IMR-90 (cell line): ENCODE measurements around the gene NFATC1. TPM values are rescaled to one million over a fixed set of nuclear protein-coding genes. Genes with fewer than 3 reads are reported as not detected.

ENCODE experiments used
- ATAC-seq: fragments of 200-7000 bp; cut with Tn5 transposase; 2 replicates; pipeline ENCODE4 v1.9.1; 2020; ENCODE audit warnings: low read depth, mild to moderate bottlenecking, moderate library complexity
- BruUV-seq: library from RNA; stranded (reverse); fragments of 400-500 nt; replicated peaks from 2 replicates; lab custom pipeline; 2021; lab: Mats Ljungman, UMichigan
- CTCF ChIA-PET: fragments of 300-600 bp; formaldehyde crosslinking; extraction: SDS; loops from one replicate; lab custom pipeline; 2021; ENCODE audit warnings: antibody characterized with exemption; lab: Yijun Ruan, JAX
- POLR2A ChIA-PET: fragments of 300-600 bp; sonication (Branson Sonifier 250); formaldehyde crosslinking; loops from one replicate; lab custom pipeline; 2022; ENCODE audit warnings: antibody characterized with exemption; ENCODE audit not compliant: unreplicated experiment; lab: Charles Lee
- DNase-seq: peaks from one replicate; pipeline ENCODE4 v3.0.0; 2013
- H2AFZ ChIP-seq: replicated peaks from 2 replicates; pipeline ENCODE3; 2013; ENCODE audit warnings: low read length, mild to moderate bottlenecking; ENCODE audit not compliant: poor library complexity
- H2AK5ac ChIP-seq: 2 replicates; pipeline ENCODE4 v1.6.1; 2013; ENCODE audit warnings: low read depth, low read length, inconsistent platforms
- H2AK9ac ChIP-seq: replicated peaks from 2 replicates; pipeline ENCODE3; 2013; ENCODE audit warnings: mild to moderate bottlenecking, low read depth, low read length, moderate library complexity; ENCODE audit not compliant: poor library complexity
- H2BK120ac ChIP-seq: 2 replicates; pipeline ENCODE4 v1.6.1; 2013; ENCODE audit warnings: low read depth, low read length, inconsistent platforms
- H2BK15ac ChIP-seq: 3 replicates; pipeline ENCODE4 v1.6.1; 2013; ENCODE audit warnings: low read depth, low read length, inconsistent platforms
- H2BK20ac ChIP-seq: 2 replicates; pipeline ENCODE4 v1.6.1; 2013; ENCODE audit warnings: low read depth, mild to moderate bottlenecking, inconsistent platforms, low read length, moderate library complexity
- H2BK5ac ChIP-seq: 2 replicates; pipeline ENCODE4 v1.6.1; 2013; ENCODE audit warnings: mild to moderate bottlenecking, low read depth, low read length, inconsistent platforms; ENCODE audit not compliant: poor library complexity, severe bottlenecking
- H3K14ac ChIP-seq: replicated peaks from 2 replicates; pipeline ENCODE4 v1.6.1; 2013; ENCODE audit warnings: low read depth, low read length, inconsistent platforms
- H3K18ac ChIP-seq: 2 replicates; pipeline ENCODE4 v1.6.1; 2013; ENCODE audit warnings: low read depth, low read length, control low read depth
- H3K23ac ChIP-seq: 2 replicates; pipeline ENCODE4 v1.6.1; 2013; ENCODE audit warnings: low read depth, low read length, inconsistent platforms
- H3K27ac ChIP-seq: 2 replicates; pipeline ENCODE4 v1.5.1; 2013; ENCODE audit warnings: mild to moderate bottlenecking, control low read depth, low read length; ENCODE audit not compliant: insufficient read depth
- H3K27me3 ChIP-seq: 2 replicates; pipeline ENCODE4 v1.6.1; 2013; ENCODE audit warnings: low read length; ENCODE audit not compliant: control insufficient read depth, insufficient read depth
- H3K36me3 ChIP-seq: 2 replicates; pipeline ENCODE4 v1.6.1; 2013; ENCODE audit warnings: low read length, mixed read lengths; ENCODE audit not compliant: control insufficient read depth, insufficient read depth
- H3K4ac ChIP-seq: 2 replicates; pipeline ENCODE4 v1.6.1; 2013; ENCODE audit warnings: low read depth, low read length, inconsistent platforms
- H3K4me1 ChIP-seq: 2 replicates; pipeline ENCODE4 v1.6.1; 2013; ENCODE audit warnings: low read length, mixed read lengths; ENCODE audit not compliant: control insufficient read depth, insufficient read depth
- H3K4me2 ChIP-seq: 2 replicates; pipeline ENCODE4 v1.6.1; 2013; ENCODE audit warnings: low read depth, mild to moderate bottlenecking, control low read depth, low read length, moderate library complexity
- H3K4me3 ChIP-seq: 2 replicates; pipeline ENCODE4 v1.5.1; 2013; ENCODE audit warnings: low read depth, mild to moderate bottlenecking, control low read depth, low read length, moderate library complexity; ENCODE audit not compliant: insufficient read depth
- H3K56ac ChIP-seq: 2 replicates; pipeline ENCODE4 v1.6.1; 2013; ENCODE audit warnings: low read length, inconsistent platforms; ENCODE audit not compliant: insufficient read depth; ENCODE audit errors: extremely low read depth
- H3K79me1 ChIP-seq, 2 experiments: 2 replicates each; pipeline ENCODE4 v1.6.1; 2013; ENCODE audit warnings: low read length in 2 of 2, inconsistent platforms in 1 of 2, low read depth in 1 of 2
- H3K9ac ChIP-seq: 2 replicates; pipeline ENCODE4 v1.6.1; 2013; ENCODE audit warnings: low read depth, low read length, control low read depth
- H3K9me1 ChIP-seq: 2 replicates; pipeline ENCODE4 v1.6.1; 2013; ENCODE audit warnings: low read length, inconsistent platforms; ENCODE audit not compliant: insufficient read depth
- H3K9me3 ChIP-seq: 2 replicates; pipeline ENCODE4 v1.6.1; 2013; ENCODE audit warnings: low read length; ENCODE audit not compliant: control insufficient read depth, insufficient read depth
- H4K20me1 ChIP-seq: 2 replicates; pipeline ENCODE4 v1.6.1; 2013; ENCODE audit warnings: low read length, inconsistent platforms; ENCODE audit not compliant: insufficient read depth
- H4K5ac ChIP-seq: 2 replicates; pipeline ENCODE4 v1.6.1; 2013; ENCODE audit warnings: mild to moderate bottlenecking, low read depth, low read length, control low read depth
- H4K8ac ChIP-seq, 2 experiments: 2 replicates each; pipeline ENCODE4 v1.6.1; 2013; ENCODE audit warnings: low read depth in 2 of 2, low read length in 2 of 2, control low read depth in 1 of 2, inconsistent platforms in 1 of 2
- H4K91ac ChIP-seq: 2 replicates; pipeline ENCODE4 v1.6.1; 2013; ENCODE audit warnings: low read depth, low read length, inconsistent platforms; ENCODE audit not compliant: insufficient read depth
- BHLHE40 ChIP-seq: fragments of 150-350 bp; IDR thresholded peaks from 2 replicates; pipeline ENCODE4 v1.6.1; 2016; ENCODE audit warnings: mild to moderate bottlenecking, low read depth, low read length
- CEBPB ChIP-seq: IDR thresholded peaks from 2 replicates; pipeline ENCODE4 v1.6.1; 2012; ENCODE audit warnings: low read depth, low read length, improper control_type of control experiment
- CHD1 ChIP-seq: IDR thresholded peaks from 2 replicates; pipeline ENCODE4 v1.6.1; 2012; ENCODE audit warnings: low read depth, low read length, improper control_type of control experiment
- FOS ChIP-seq: fragments of 150-350 bp; IDR thresholded peaks from 2 replicates; pipeline ENCODE4 v1.6.1; 2016; ENCODE audit warnings: low read depth, low read length
- MAFK ChIP-seq: IDR thresholded peaks from 2 replicates; pipeline ENCODE4 v1.6.1; 2012; ENCODE audit warnings: low read depth, low read length, improper control_type of control experiment
- MAZ ChIP-seq: IDR thresholded peaks from 2 replicates; pipeline ENCODE4 v1.6.1; 2012; ENCODE audit warnings: low read depth, mild to moderate bottlenecking, low read length, improper control_type of control experiment, moderate library complexity, borderline replicate concordance
- MXI1 ChIP-seq: IDR thresholded peaks from 2 replicates; pipeline ENCODE4 v1.6.1; 2012; ENCODE audit warnings: low read depth, mild to moderate bottlenecking, low read length, moderate library complexity, borderline replicate concordance
- NFE2L2 ChIP-seq: fragments of 150-350 bp; IDR thresholded peaks from 2 replicates; pipeline ENCODE4 v1.6.1; 2016; ENCODE audit warnings: low read depth, mild to moderate bottlenecking, low read length
- POLR2A ChIP-seq: IDR thresholded peaks from 2 replicates; pipeline ENCODE4 v1.6.1; 2012; ENCODE audit warnings: mild to moderate bottlenecking, low read depth, low read length
- RAD21 ChIP-seq: IDR thresholded peaks from 2 replicates; pipeline ENCODE4 v1.6.1; 2012; ENCODE audit warnings: low read length, improper control_type of control experiment
- RCOR1 ChIP-seq: IDR thresholded peaks from 2 replicates; pipeline ENCODE4 v1.6.1; 2012; ENCODE audit warnings: mild to moderate bottlenecking, low read length, improper control_type of control experiment; ENCODE audit not compliant: insufficient replicate concordance
- RFX5 ChIP-seq: IDR thresholded peaks from 2 replicates; pipeline ENCODE4 v1.8.0; 2012; ENCODE audit warnings: low read depth, mild to moderate bottlenecking, low read length, moderate library complexity
- SMC3 ChIP-seq: fragments of 150-350 bp; IDR thresholded peaks from 2 replicates; pipeline ENCODE4 v1.6.1; 2016; ENCODE audit warnings: low read depth, mild to moderate bottlenecking, antibody characterized with exemption, low read length, moderate library complexity
- WGBS, 2 experiments: methylation state at CpG; one replicate each; pipeline versions ENCODE4 v1.1.5 to v1.1.7; 2013; ENCODE audit warnings: missing lambda C conversion rate in 2 of 2; ENCODE audit not compliant: insufficient read length in 1 of 2; ENCODE audit errors: extremely low coverage in 2 of 2; 5-methylcytosine and 5-hydroxymethylcytosine counted together
- dilution Hi-C: fragments of 300-500 bp; cut with HindIII; formaldehyde crosslinking; loops from one replicate; pipeline ENCODE4 v1.14.3; 2018; ENCODE audit warnings: low sequenced_read_pairs; ENCODE audit not compliant: unreplicated experiment
- in situ Hi-C: fragments of 300-500 bp; cut with MboI; formaldehyde crosslinking; loops from 3 replicates; pipeline ENCODE4 v1.14.3; 2019; ENCODE audit warnings: low sequenced_read_pairs, inconsistent platforms, mixed read lengths
- intact Hi-C: fragments of 100-400 bp; cut with micrococcal nuclease; formaldehyde crosslinking; loops from 2 replicates; pipeline ENCODE4 v1.10.0; 2022
- polyA plus RNA-seq, 3 experiments: library from polyadenylated mRNA; depleted of rRNA; stranded (reverse); fragments of >200 nt; gene quantifications; 2 replicates each; pipeline ENCODE4 v1.2.3, GENCODE V29; 2012; ENCODE audit warnings: low replicate concordance in 1 of 3
- total RNA-seq: library from RNA; depleted of rRNA; stranded (reverse); fragments of >200 nt; gene quantifications from 2 replicates; pipeline ENCODE4 v1.2.3, GENCODE V29; 2012
- TF ChIP-seq, protein P1 (sequence below): fragments of 150-350 bp; IDR thresholded peaks from 2 replicates; pipeline ENCODE4 v1.6.1; 2017; ENCODE audit warnings: mild to moderate bottlenecking, antibody characterized with exemption, low read length, low read depth
- TF ChIP-seq, protein P2 (sequence below): fragments of 150-350 bp; IDR thresholded peaks from 2 replicates; pipeline ENCODE4 v1.6.1; 2016; ENCODE audit warnings: low read depth, mild to moderate bottlenecking, low read length, moderate library complexity, borderline replicate concordance
- TF ChIP-seq, protein P3 (sequence below): conservative IDR thresholded peaks from 2 replicates; pipeline ENCODE4 v1.5.1; 2012; ENCODE audit warnings: mild to moderate bottlenecking, low read depth, low read length, improper control_type of control experiment

NFATC1 gene
- total and polyA plus RNA-seq, 2 of the 4 experiments (the other 2 are of a cell fraction): 0.36 to 1.8 TPM

DNA sequence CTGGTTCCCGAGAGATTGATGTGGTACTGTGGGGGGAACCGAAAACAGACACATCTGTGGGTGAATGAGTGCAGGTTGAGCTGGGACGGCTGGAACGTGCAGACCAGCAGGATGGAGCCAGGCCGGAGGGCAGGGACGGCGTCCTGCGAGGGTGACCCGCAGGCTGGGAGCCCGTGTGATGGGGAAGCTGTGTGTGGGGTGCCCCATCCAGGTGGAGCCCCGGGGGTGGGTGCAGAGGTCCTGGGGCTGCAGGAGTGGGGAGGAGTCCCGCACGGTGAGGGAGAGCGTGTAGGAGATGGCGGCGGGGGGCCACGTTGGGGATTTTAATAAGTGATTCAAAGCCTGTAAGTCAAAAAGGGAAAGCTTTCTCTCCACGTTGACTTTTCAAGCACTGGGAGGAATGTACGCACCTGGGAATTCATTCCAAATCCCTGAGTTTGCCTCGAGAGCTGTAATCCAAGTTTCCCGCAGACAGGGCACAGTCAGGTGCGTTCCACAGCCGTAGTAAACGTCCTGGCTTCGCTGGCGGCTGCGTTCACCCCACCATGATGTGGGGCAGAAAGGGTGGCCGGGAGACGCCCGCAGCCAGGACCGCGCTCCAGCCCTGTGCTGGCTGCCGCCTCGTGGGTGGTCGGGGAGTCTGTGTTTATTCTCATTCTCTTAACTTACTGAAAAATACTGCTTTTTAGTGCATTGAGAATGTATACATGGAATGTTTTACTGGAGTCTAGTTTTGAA is 54.0 kb downstream of the NFATC1 start:
- TF ChIP-seq RAD21: no peak
- TF ChIP-seq MAZ: no peak
- TF ChIP-seq, protein P1, sequence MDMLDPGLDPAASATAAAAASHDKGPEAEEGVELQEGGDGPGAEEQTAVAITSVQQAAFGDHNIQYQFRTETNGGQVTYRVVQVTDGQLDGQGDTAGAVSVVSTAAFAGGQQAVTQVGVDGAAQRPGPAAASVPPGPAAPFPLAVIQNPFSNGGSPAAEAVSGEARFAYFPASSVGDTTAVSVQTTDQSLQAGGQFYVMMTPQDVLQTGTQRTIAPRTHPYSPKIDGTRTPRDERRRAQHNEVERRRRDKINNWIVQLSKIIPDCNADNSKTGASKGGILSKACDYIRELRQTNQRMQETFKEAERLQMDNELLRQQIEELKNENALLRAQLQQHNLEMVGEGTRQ: no peak
- TF ChIP-seq, protein P2, sequence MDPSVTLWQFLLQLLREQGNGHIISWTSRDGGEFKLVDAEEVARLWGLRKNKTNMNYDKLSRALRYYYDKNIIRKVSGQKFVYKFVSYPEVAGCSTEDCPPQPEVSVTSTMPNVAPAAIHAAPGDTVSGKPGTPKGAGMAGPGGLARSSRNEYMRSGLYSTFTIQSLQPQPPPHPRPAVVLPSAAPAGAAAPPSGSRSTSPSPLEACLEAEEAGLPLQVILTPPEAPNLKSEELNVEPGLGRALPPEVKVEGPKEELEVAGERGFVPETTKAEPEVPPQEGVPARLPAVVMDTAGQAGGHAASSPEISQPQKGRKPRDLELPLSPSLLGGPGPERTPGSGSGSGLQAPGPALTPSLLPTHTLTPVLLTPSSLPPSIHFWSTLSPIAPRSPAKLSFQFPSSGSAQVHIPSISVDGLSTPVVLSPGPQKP: no peak
- no peak for TF ChIP-seq FOS
- TF ChIP-seq BHLHE40: no peak
- no peak for TF ChIP-seq NFE2L2
- TF ChIP-seq, protein P3, sequence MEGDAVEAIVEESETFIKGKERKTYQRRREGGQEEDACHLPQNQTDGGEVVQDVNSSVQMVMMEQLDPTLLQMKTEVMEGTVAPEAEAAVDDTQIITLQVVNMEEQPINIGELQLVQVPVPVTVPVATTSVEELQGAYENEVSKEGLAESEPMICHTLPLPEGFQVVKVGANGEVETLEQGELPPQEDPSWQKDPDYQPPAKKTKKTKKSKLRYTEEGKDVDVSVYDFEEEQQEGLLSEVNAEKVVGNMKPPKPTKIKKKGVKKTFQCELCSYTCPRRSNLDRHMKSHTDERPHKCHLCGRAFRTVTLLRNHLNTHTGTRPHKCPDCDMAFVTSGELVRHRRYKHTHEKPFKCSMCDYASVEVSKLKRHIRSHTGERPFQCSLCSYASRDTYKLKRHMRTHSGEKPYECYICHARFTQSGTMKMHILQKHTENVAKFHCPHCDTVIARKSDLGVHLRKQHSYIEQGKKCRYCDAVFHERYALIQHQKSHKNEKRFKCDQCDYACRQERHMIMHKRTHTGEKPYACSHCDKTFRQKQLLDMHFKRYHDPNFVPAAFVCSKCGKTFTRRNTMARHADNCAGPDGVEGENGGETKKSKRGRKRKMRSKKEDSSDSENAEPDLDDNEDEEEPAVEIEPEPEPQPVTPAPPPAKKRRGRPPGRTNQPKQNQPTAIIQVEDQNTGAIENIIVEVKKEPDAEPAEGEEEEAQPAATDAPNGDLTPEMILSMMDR: no peak
- no peak for TF ChIP-seq RFX5
- TF ChIP-seq SMC3: no peak
- no peak for TF ChIP-seq CEBPB
- no peak for TF ChIP-seq MXI1
- no peak for TF ChIP-seq MAFK
- no peak for TF ChIP-seq POLR2A
- TF ChIP-seq RCOR1: no peak
- TF ChIP-seq CHD1: no peak
- POLR2A ChIA-PET: no interaction called here
- H4K5ac ChIP-seq: no peak overlapping the region
- ATAC-seq (no peak), DNase-seq (no peak)
- H3K4me3 ChIP-seq: no peak overlapping the region
- no peaks in the 10 kb centered on the region for H3K9me3 ChIP-seq
- intact Hi-C loops (no loop called here), in situ Hi-C loops (no loop called here), dilution Hi-C loops (no loop called here)
- no peak overlapping the region for H2BK15ac ChIP-seq
- BruUV-seq: no TSS peak
- H3K14ac ChIP-seq: no peak overlapping the region
- H3K27ac ChIP-seq: no peak overlapping the region
- no peaks in the 10 kb centered on the region for H3K27me3 ChIP-seq
- peaks cover 3% of the 10 kb centered on the region; the same call in 1 of the 2 replicates for H3K4me1 ChIP-seq
- no peak overlapping the region for H2BK20ac ChIP-seq
- no peak overlapping the region for H3K56ac ChIP-seq
- H3K23ac ChIP-seq: no peak overlapping the region
- H3K4ac ChIP-seq: no peak overlapping the region
- no peak overlapping the region for H2AK9ac ChIP-seq
- no peak overlapping the region for H2AK5ac ChIP-seq
- no peak overlapping the region for H2BK5ac ChIP-seq
- H4K91ac ChIP-seq: no peak overlapping the region
- H3K4me2 ChIP-seq: no peak overlapping the region
- WGBS, 2 experiments: 85% methylated on average over 11 of the region's 35 CpGs; no CpG with 5 or more reads in 1 of the 2 experiments
- H3K9ac ChIP-seq: no peak overlapping the region
- H4K20me1 ChIP-seq: peaks cover 5% of the 10 kb centered on the region
- H3K18ac ChIP-seq: no peak overlapping the region
- H2BK120ac ChIP-seq: no peak overlapping the region
- peaks cover 5% of the 10 kb centered on the region; the same call in 1 of the 2 replicates for H3K9me1 ChIP-seq
- no peak overlapping the region for H4K8ac ChIP-seq
- no peak overlapping the region for H2AFZ ChIP-seq
- CTCF ChIA-PET: no interaction called here
- H3K36me3 ChIP-seq: peaks cover 4% of the 10 kb centered on the region; the same call in 1 of the 2 replicates
- H3K79me1 ChIP-seq: no peaks in the 10 kb centered on the region
